Measurements from ENCODE around the gene UNC5C. TPM values are rescaled to one million over a fixed set of nuclear protein-coding genes. Genes with fewer than 3 reads are reported as not detected.

The UNC5C gene
- total and polyA plus RNA-seq, 10 of the 15 experiments (the other 5 are each of a cell fraction or from before 2014, with no cell fraction given), result 0.02 to 2.0 (median 0.15) TPM; not detected in 1

DNA sequence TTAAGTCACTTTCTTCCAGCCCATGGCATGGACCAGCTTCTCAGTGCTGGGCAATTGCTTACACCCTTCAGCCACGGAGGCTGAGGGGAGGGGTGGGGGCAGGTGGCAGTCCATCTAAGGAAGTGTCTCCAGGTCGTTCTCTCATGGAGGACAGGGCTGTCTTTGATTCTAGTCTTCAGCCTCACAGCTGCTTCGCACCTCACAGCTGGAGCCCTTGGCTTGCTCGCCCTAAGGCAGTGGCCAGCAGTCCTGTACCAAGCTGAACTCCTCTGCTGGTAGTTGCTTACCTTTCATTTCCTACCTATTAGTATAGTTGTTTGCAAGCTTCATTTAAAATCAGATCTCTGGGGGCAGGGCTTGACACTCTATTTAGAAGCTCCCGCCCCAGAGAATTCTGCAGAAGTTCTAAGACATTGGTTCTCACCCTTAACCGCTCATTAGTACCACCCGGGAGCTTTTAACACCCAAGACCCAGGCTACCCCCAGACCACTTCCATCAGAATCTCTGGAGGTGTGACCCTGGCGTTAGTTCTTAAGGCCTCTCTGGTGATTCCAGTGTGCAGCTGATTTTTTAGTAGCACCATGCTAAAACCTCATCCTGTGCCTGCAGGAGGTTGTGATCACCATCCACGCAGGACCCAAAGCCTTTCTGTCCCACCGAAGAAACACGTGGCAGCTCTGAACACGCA lies 386.8 kb downstream of the UNC5C start:
- no peak overlapping the region for H3K27ac ChIP-seq (ENCODE audit: control insufficient read depth, insufficient read depth)
- RAD21 ChIA-PET (ENCODE audit: unreplicated experiment), result no interaction called here
- no peaks in the 10 kb centered on the region for H3K9me3 ChIP-seq (replicated peaks; ENCODE audit: control insufficient read depth, insufficient read depth, low read length)
- no peaks in the 10 kb centered on the region; a peak in 1 of 4 replicates for H3K27me3 ChIP-seq (replicated peaks in 1 of 2; ENCODE audit: control insufficient read depth in 2 of 2, insufficient read depth in 2 of 2, low read length in 1 of 2)
- WGBS (ENCODE audit: insufficient coverage, insufficient replicate concordance, low lambda C conversion rate, missing lambda C conversion rate), result 16% methylated on average over 12 of the region's 12 CpGs
- POLR2A ChIA-PET, result no interaction called here
- H2AFZ ChIP-seq (ENCODE audit: control insufficient read depth, low read depth, low read length), result no peak overlapping the region
- in situ Hi-C loops (cut with MboI), result loop anchor here (10.0 to 25.0 kb wide), 2 partner anchors 875 to 1183 kb away; no protein-coding TSS in a partner anchor
- H3K4me1 ChIP-seq (ENCODE audit: control insufficient read depth, insufficient read depth, low read length), result no peaks in the 10 kb centered on the region
- FAIRE-seq (no peak), ATAC-seq (no peak), DNase-seq (ENCODE audit: low read depth, low spot score) (no peak)
- H3K79me2 ChIP-seq (ENCODE audit: control insufficient read depth, insufficient read depth, low read length), result no peaks in the 10 kb centered on the region
- CTCF ChIA-PET, result interaction anchor here (1.1 kb wide), 1 partner anchor 9 kb away, joined by 3 read pairs; no protein-coding TSS in a partner anchor
- intact Hi-C loops (cut with micrococcal nuclease; ENCODE audit: unreplicated experiment), result loop anchor here (10.0 kb wide), 2 partner anchors 583 to 683 kb away; partner anchors contain the start of gene PDHA2
- H4K20me1 ChIP-seq (ENCODE audit: control insufficient read depth, insufficient read depth), result no peaks in the 10 kb centered on the region
- H3K9ac ChIP-seq (ENCODE audit: control insufficient read depth, insufficient read depth, low read length), result no peak overlapping the region
- TF ChIP-seq, protein P1, sequence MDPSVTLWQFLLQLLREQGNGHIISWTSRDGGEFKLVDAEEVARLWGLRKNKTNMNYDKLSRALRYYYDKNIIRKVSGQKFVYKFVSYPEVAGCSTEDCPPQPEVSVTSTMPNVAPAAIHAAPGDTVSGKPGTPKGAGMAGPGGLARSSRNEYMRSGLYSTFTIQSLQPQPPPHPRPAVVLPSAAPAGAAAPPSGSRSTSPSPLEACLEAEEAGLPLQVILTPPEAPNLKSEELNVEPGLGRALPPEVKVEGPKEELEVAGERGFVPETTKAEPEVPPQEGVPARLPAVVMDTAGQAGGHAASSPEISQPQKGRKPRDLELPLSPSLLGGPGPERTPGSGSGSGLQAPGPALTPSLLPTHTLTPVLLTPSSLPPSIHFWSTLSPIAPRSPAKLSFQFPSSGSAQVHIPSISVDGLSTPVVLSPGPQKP (IDR thresholded peaks at IDR 0.05; ENCODE audit: low read depth, low read length), result no peak
- TF ChIP-seq CREM (IDR thresholded peaks at IDR 0.05; ENCODE audit: low read depth) (no peak), HDGF (IDR thresholded peaks at IDR 0.05) (no peak), TCF12 (IDR thresholded peaks at IDR 0.05; ENCODE audit: low read depth, low read length) (no peak), ASH2L (IDR thresholded peaks at IDR 0.05; ENCODE audit: borderline replicate concordance, low read depth) (no peak), MTA2 (IDR thresholded peaks at IDR 0.05; ENCODE audit: low read depth) (no peak), RB1 (IDR thresholded peaks at IDR 0.05; ENCODE audit: borderline replicate concordance) (no peak), EP300 (IDR thresholded peaks at IDR 0.05; ENCODE audit: borderline replicate concordance in 1 of 2, control insufficient read depth in 1 of 2, low read depth in 2 of 2, low read length in 2 of 2) (no peak), SMAD5 (IDR thresholded peaks at IDR 0.05; ENCODE audit: low read depth) (no peak), LARP7 (IDR thresholded peaks at IDR 0.05) (no peak), ZNF384 (IDR thresholded peaks at IDR 0.05; ENCODE audit: borderline replicate concordance, low read depth, low read length) (no peak)
- TF ChIP-seq, protein P2, sequence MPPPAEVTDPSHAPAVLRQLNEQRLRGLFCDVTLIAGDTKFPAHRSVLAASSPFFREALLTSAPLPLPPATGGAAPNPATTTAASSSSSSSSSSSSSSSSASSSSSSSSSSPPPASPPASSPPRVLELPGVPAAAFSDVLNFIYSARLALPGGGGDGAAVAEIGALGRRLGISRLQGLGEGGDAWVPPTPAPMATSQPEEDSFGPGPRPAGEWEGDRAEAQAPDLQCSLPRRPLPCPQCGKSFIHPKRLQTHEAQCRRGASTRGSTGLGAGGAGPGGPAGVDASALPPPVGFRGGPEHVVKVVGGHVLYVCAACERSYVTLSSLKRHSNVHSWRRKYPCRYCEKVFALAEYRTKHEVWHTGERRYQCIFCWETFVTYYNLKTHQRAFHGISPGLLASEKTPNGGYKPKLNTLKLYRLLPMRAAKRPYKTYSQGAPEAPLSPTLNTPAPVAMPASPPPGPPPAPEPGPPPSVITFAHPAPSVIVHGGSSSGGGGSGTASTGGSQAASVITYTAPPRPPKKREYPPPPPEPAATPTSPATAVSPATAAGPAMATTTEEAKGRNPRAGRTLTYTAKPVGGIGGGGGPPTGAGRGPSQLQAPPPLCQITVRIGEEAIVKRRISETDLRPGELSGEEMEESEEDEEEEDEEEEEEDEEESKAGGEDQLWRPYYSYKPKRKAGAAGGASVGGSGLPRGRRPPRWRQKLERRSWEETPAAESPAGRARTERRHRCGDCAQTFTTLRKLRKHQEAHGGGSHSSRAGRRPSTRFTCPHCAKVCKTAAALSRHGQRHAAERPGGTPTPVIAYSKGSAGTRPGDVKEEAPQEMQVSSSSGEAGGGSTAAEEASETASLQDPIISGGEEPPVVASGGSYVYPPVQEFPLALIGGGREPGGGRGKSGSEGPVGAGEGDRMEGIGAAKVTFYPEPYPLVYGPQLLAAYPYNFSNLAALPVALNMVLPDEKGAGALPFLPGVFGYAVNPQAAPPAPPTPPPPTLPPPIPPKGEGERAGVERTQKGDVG (CRISPR knock-in tag; IDR thresholded peaks at IDR 0.05), result no peak
- TF ChIP-seq, protein P3, sequence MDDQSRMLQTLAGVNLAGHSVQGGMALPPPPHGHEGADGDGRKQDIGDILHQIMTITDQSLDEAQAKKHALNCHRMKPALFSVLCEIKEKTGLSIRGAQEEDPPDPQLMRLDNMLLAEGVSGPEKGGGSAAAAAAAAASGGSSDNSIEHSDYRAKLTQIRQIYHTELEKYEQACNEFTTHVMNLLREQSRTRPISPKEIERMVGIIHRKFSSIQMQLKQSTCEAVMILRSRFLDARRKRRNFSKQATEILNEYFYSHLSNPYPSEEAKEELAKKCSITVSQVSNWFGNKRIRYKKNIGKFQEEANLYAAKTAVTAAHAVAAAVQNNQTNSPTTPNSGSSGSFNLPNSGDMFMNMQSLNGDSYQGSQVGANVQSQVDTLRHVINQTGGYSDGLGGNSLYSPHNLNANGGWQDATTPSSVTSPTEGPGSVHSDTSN (IDR thresholded peaks at IDR 0.05; ENCODE audit: insufficient replicate concordance, low read depth, low read length), result no peak
- BruUV-seq (replicated peaks), result no TSS peak
- no peaks in the 10 kb centered on the region for H3K36me3 ChIP-seq (ENCODE audit: control insufficient read depth in 2 of 2, insufficient read depth in 2 of 2, low read length in 1 of 2)
- H3K4me3 ChIP-seq, result no peak overlapping the region
- SMC1A ChIA-PET (ENCODE audit: uncharacterized antibody, unreplicated experiment), result no interaction called here
- H3K4me2 ChIP-seq (ENCODE audit: control insufficient read depth, insufficient read depth), result no peak overlapping the region

Data from GM12878 (cell line).